Colonic mucosa (tissue), 4 donors: ENCODE data around the gene HOMER3. TPM values are rescaled to one million over a fixed set of nuclear protein-coding genes. Genes with fewer than 3 reads are reported as not detected.
"Not testable (repeated sequence)": the region's sequence is repeated elsewhere in the genome, so short reads cannot be mapped to it uniquely, and the experiment has no call there.

Source experiments
- DNase-seq: peaks from one replicate; pipeline ENCODE4 v3.0.0-alpha.2; 2020
- H3K27ac ChIP-seq: fragments of 200-600 bp; one replicate; pipeline ENCODE4 v1.8.0; 2021
- H3K27me3 ChIP-seq: fragments of 200-600 bp; one replicate; pipeline ENCODE4 v1.8.0; 2021
- H3K36me3 ChIP-seq: fragments of 200-600 bp; one replicate; pipeline ENCODE4 v1.8.0; 2021
- H3K4me1 ChIP-seq: fragments of 200-600 bp; one replicate; pipeline ENCODE4 v1.8.0; 2021; ENCODE audit warnings: mild to moderate bottlenecking
- H3K4me3 ChIP-seq: fragments of 200-600 bp; one replicate; pipeline ENCODE4 v1.8.0; 2021
- H3K9ac ChIP-seq, 2 donors: one replicate each; pipeline ENCODE4 v1.7.0; 2013; ENCODE audit warnings: control low read depth in 2 of 2, low read depth in 2 of 2, low read length in 2 of 2
- H3K9me3 ChIP-seq: fragments of 200-600 bp; one replicate; pipeline ENCODE4 v1.8.0; 2021
- intact Hi-C: fragments of 100-400 bp; cut with DNase I; formaldehyde crosslinking; loops from one replicate; pipeline ENCODE4 v1.14.1; 2022
- total RNA-seq, 2 donors: library from RNA; stranded (reverse); fragmentation: NEBNext Ultra II Directional in 1 of 2; extraction: Animal tissue kit (Norgen Biotek cat#: 25700) in 1 of 2; gene quantifications; one replicate each; pipeline ENCODE4 v1.2.1, GENCODE V29; 2021
- TF ChIP-seq, protein P1 (sequence below): fragments of 200-600 bp; IDR thresholded peaks from one replicate; pipeline ENCODE4 v1.8.0; 2022; ENCODE audit warnings: antibody characterized with exemption, mild to moderate bottlenecking
- donor health status: healthy.
- donor health status: DM: no; HTN: no; CAD: no.
- donor health status: DM: no; HTN: no; CAD: no.

The HOMER3 gene
- total RNA-seq, 2 donors from 2014 or later: 1.9 to 5.3 TPM

- no peak overlapping the region for H3K4me3 ChIP-seq
- peaks cover 14% of the 10 kb centered on the region for H3K4me1 ChIP-seq
- no peaks in the 10 kb centered on the region for H3K9me3 ChIP-seq
- no peaks in the 10 kb centered on the region for H3K27me3 ChIP-seq
- H3K9ac ChIP-seq: no peak overlapping the region
- DNase-seq: no peak
- H3K27ac ChIP-seq: no peak overlapping the region
- H3K36me3 ChIP-seq: no peaks in the 10 kb centered on the region
- intact Hi-C loops: no loop called here
- TF ChIP-seq, protein P1, sequence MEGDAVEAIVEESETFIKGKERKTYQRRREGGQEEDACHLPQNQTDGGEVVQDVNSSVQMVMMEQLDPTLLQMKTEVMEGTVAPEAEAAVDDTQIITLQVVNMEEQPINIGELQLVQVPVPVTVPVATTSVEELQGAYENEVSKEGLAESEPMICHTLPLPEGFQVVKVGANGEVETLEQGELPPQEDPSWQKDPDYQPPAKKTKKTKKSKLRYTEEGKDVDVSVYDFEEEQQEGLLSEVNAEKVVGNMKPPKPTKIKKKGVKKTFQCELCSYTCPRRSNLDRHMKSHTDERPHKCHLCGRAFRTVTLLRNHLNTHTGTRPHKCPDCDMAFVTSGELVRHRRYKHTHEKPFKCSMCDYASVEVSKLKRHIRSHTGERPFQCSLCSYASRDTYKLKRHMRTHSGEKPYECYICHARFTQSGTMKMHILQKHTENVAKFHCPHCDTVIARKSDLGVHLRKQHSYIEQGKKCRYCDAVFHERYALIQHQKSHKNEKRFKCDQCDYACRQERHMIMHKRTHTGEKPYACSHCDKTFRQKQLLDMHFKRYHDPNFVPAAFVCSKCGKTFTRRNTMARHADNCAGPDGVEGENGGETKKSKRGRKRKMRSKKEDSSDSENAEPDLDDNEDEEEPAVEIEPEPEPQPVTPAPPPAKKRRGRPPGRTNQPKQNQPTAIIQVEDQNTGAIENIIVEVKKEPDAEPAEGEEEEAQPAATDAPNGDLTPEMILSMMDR: no peak
Measured at GRCh38 chr19:18922228-18922985, 18.6 kb downstream of the HOMER3 start.

GRCh38 chr19:18921593-18921992 lies 19.4 kb downstream of the HOMER3 start:
- Histone ChIP-seq H3K4me3 (no peak overlapping the region), H3K36me3 (no peaks in the 10 kb centered on the region), H3K9ac (no peak overlapping the region), H3K27ac (no peak overlapping the region), H3K4me1 (peaks cover 14% of the 10 kb centered on the region), H3K27me3 (no peaks in the 10 kb centered on the region), H3K9me3 (no peaks in the 10 kb centered on the region)
- intact Hi-C loops: no loop called here
- TF ChIP-seq, protein P1: no peak
- DNase-seq: no peak

DNA sequence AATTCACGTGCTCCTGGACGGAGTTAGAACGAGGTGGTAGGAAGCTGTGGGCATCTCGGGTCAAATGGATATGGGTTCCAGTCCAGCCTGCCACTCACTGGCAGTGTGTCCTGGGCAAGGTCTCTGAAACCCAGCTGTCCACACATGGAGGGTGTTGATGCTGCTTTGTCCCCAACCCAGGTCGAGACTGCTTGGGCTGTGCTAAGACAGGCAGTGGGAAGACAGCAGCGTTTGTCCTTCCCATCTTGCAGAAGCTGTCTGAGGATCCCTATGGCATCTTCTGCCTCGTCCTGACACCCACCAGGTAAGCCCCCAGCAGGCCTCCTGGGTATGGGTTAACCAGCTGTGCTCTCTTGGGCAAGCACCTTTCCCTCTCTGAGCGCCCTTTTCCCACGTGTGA lies 20.6 kb downstream of the HOMER3 start:
- Histone ChIP-seq H3K27me3 (no peaks in the 10 kb centered on the region), H3K36me3 (no peaks in the 10 kb centered on the region), H3K9me3 (no peaks in the 10 kb centered on the region), H3K9ac (peak overlapping the region; percentile 70 to 88), H3K4me3 (peak overlapping the region; percentile 97), H3K4me1 (peaks cover 14% of the 10 kb centered on the region), H3K27ac (no peak overlapping the region)
- intact Hi-C loops: no loop called here
- DNase-seq: no peak
- TF ChIP-seq, protein P1: no peak

DNA sequence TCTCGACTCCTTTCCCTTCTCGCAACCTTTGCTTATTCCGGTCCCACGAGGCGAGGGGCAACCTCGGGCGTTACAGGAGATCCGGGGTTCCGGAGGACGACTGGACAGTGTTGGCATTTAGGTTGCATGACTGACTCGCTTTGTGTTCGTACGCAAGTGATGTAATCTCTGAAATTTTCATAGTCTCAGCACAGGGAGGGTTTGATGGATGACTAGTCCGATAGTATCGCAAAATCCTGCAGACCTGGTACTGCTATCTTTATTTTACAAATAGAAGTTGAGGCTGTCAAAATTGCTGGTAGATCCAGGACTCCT lies 21.2 kb downstream of the HOMER3 start:
- Histone ChIP-seq H3K36me3 (no peaks in the 10 kb centered on the region), H3K9ac (peak overlapping the region; percentile 70 to 88), H3K9me3 (no peaks in the 10 kb centered on the region), H3K4me1 (peaks cover 14% of the 10 kb centered on the region), H3K27me3 (no peaks in the 10 kb centered on the region), H3K27ac (peak overlapping the region; percentile 28), H3K4me3 (peak overlapping the region; percentile 97)
- TF ChIP-seq, protein P1: no peak
- intact Hi-C loops: no loop called here
- DNase-seq: no peak

DNA sequence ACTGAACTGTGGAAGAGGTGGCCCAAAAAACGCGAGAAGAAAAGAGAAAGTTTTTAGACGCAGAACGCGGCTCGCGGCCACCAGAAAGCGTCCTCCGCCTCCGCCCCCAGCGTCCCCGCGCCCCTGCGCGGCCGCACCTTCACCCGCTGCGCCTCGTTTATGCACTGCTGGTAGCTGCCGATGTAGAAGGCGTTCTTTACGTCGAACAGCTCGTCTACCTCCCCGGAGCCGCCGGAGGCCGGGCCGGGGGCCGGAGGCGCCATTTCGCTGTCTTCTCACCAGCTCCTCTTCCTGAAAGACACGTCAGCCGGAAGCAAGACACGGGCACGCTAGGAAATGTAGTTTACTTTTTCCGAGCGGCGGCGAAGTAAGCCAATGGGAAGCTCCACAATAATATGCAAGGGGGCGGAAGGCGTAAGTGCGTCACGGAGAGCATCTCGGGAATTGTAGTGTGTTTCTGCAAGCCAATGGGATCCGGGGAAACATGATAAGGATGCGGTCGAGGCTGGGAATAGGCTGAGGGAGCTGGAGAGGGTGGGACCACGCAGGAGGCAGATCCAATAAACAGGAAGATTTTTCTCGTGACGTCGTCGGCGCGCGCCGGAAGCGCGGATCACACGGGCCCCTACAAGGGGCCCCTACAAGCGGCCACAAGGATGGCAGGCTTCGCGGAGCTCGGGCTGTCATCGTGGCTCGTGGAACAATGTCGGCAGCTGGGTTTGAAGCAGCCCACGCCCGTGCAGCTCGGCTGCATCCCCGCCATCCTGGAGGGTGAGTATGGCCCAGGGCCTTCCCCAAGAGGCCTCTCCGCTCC lies 21.7 kb downstream of the HOMER3 start, which contains the start of the genes COPE and DDX49:
COPE (minus strand) TSS at position 302 of the 814 bp plus-strand sequence; CDS start at position 263, 39 bp downstream.
DDX49 (plus strand) TSS at position 630 of the 814 bp plus-strand sequence; CDS start at position 657, 27 bp downstream.
- no peaks in the 10 kb centered on the region for H3K9me3 ChIP-seq
- peak within 1 kb of the TSS; percentile 84 for H3K27ac ChIP-seq
- peak within 1 kb of the TSS; percentile 97 for H3K4me3 ChIP-seq
- TF ChIP-seq, protein P1: no peak
- H3K9ac ChIP-seq: peak within 1 kb of the TSS; percentile 76 to 97
- H3K4me1 ChIP-seq: peaks cover 14% of the 10 kb centered on the region
- peak; percentile 98 for DNase-seq
- intact Hi-C loops: no loop called here
- H3K27me3 ChIP-seq: no peaks in the 10 kb centered on the region
- no peaks in the 10 kb centered on the region for H3K36me3 ChIP-seq

- intact Hi-C loops, DNase-seq, H3K27ac ChIP-seq, H3K9me3 ChIP-seq, H3K9ac ChIP-seq, H3K27me3 ChIP-seq, H3K36me3 ChIP-seq: not testable (repeated sequence)
- peaks cover 14% of the 10 kb centered on the region for H3K4me1 ChIP-seq
- H3K4me3 ChIP-seq: peak overlapping the region; percentile 97
Measured at GRCh38 chr19:18917593-18917992, 23.4 kb downstream of the HOMER3 start.
